ENCODE data around the gene BANF2.
"Not testable (repeated sequence)": the region's sequence is repeated elsewhere in the genome, so short reads cannot be mapped to it uniquely, and the experiment has no call there.

BANF2 gene

DNA sequence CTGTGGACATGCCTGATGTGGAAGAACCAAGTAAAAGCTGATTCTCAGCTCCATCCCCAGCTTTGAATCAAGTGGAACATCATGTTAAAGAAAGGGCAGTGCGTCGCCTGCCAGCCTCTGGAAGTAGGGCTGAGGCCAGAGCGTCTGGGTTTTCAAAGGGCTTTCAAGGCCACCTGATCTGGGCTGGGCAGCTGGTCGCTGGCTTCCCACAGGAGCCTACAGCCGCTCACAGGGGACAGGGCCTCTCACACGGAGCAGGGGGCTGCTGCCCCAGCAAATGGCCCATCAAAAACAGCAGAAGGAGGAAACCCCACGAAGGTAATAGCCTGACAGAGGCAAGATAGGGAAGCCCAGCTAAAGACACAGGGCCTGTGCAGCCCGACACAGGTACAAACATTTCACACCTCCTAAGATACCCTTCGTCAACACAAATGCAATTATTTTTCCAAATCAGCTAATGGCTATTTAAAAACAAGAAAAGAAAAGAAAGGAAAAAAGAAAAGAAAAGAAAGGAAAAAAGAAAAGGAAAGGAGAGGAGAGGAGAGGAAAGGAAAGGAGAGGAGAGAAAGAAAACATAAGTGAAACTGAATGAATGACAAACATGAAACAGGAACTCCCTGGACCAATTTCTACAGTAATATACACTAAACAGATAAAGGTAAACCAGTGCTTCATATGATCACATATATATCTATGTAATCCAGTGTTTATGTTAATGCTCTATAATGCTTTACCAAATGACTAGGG, 42.5 kb upstream of the BANF2 start:
- H3K27ac ChIP-seq (ENCODE audit: insufficient read depth, low read depth, low read length, poor library complexity, severe bottlenecking), result no peak overlapping the region

DNA sequence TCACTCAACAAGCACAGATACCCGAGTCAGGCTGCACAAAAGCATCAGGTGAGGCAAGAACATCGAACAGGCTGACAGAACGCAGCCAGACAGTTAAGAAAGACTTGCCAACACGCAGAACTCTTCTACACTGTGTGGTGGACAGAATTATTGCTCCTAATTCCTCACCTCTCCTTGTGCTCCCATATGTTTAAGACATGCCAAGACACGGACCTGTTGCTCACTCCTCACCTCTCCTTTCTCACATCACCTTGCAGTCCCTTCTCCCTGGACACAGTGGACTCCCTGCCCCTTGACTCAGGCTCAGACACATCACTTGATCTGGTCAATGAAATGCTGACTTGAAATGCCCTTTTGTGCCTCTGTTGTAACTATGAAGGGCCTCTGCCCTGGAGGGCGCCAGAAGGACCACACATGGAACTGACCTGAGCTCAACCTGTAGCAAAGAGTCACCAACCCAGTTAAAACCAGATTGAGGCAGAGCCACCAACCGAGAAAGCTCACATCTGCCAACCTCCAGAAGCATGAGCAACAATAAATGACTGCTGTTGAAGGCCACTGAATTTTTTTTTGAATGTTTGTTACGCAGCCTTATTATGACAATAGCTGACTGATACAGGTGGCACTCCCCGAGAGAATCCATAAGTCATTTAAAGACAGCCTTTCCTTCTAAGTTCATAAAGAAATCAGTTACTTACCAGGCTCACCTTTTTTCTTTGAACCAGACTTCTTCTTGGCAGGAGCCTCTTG, 41.7 kb upstream of the BANF2 start:
- Histone ChIP-seq H3K4me3 (ENCODE audit: insufficient read depth, low read depth, low read length) (no peak overlapping the region), H3K27me3 (ENCODE audit: control insufficient read depth, insufficient read depth, low read length, poor library complexity, severe bottlenecking) (no peaks in the 10 kb centered on the region), H3K36me3 (ENCODE audit: control insufficient read depth, insufficient read depth, low read length) (peaks cover 8% of the 10 kb centered on the region), H3K27ac (ENCODE audit: insufficient read depth, low read depth, low read length, poor library complexity, severe bottlenecking) (no peak overlapping the region), H3K4me1 (ENCODE audit: control insufficient read depth, insufficient read depth, low read length) (peaks cover 7% of the 10 kb centered on the region), H3K9me3 (ENCODE audit: control insufficient read depth, low read length) (no peaks in the 10 kb centered on the region)
- 94 to 97% methylated on average over 9 of the region's 9 CpGs for WGBS, 2 experiments

More for the DNA sequence above, 42.5 kb upstream of the BANF2 start:
- Histone ChIP-seq H3K27me3 (ENCODE audit: control insufficient read depth, insufficient read depth, low read length, poor library complexity, severe bottlenecking) (no peaks in the 10 kb centered on the region), H3K4me1 (ENCODE audit: control insufficient read depth, insufficient read depth, low read length) (peaks cover 6% of the 10 kb centered on the region), H3K36me3 (ENCODE audit: control insufficient read depth, insufficient read depth, low read length) (peaks cover 8% of the 10 kb centered on the region), H3K4me3 (ENCODE audit: insufficient read depth, low read depth, low read length) (no peak overlapping the region), H3K9me3 (ENCODE audit: control insufficient read depth, low read length) (no peaks in the 10 kb centered on the region)
- 72 to 74% methylated on average over 8 of the region's 9 CpGs for WGBS, 2 experiments

- H3K9me3 ChIP-seq (ENCODE audit: control insufficient read depth, low read length), result no peaks in the 10 kb centered on the region
- no peak overlapping the region for H3K27ac ChIP-seq (ENCODE audit: insufficient read depth, low read depth, low read length, poor library complexity, severe bottlenecking)
- no peaks in the 10 kb centered on the region for H3K27me3 ChIP-seq (ENCODE audit: control insufficient read depth, insufficient read depth, low read length, poor library complexity, severe bottlenecking)
- WGBS, 2 experiments, result 94 to 98% methylated on average over 2 of the region's 2 CpGs
- H3K4me1 ChIP-seq (ENCODE audit: control insufficient read depth, insufficient read depth, low read length), result peaks cover 10% of the 10 kb centered on the region
- peaks cover 8% of the 10 kb centered on the region for H3K36me3 ChIP-seq (ENCODE audit: control insufficient read depth, insufficient read depth, low read length)
- no peak overlapping the region for H3K4me3 ChIP-seq (ENCODE audit: insufficient read depth, low read depth, low read length)
Measured at GRCh38 chr20:17658648-17658993, 41.1 kb upstream of the BANF2 start.

DNA sequence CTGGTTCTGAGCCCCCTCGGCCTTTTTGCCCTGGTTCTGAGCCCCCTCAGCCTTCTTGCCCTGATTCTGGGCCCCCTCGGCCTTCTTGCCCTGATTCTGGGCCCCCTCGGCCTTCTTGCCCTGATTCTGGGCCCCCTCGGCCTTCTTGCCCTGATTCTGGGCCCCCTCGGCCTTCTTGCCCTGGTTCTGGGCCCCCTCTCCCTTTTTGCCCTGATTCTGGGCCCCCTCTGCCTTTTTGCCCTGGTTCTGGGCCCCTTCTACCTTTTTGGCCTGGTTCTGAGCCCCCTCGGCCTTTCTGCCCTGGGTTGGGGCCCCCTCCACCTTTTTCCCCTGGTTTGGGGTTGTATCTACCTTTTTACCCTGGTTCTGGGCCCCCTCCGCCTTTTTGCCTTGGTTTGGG, 40.4 kb upstream of the BANF2 start:
- H3K4me1 ChIP-seq (ENCODE audit: control insufficient read depth, insufficient read depth, low read length), result peaks cover 14% of the 10 kb centered on the region
- not testable (repeated sequence) for H3K9me3 ChIP-seq (ENCODE audit: control insufficient read depth, low read length); H3K4me3 ChIP-seq (ENCODE audit: insufficient read depth, low read depth, low read length); H3K36me3 ChIP-seq (ENCODE audit: control insufficient read depth, insufficient read depth, low read length); H3K27ac ChIP-seq (ENCODE audit: insufficient read depth, low read depth, low read length, poor library complexity, severe bottlenecking); H3K27me3 ChIP-seq (ENCODE audit: control insufficient read depth, insufficient read depth, low read length, poor library complexity, severe bottlenecking)
- 91 to 92% methylated on average over 7 of the region's 7 CpGs for WGBS, 2 experiments

- H3K27ac ChIP-seq (ENCODE audit: insufficient read depth, low read depth, low read length, poor library complexity, severe bottlenecking), result no peak overlapping the region
- H3K4me3 ChIP-seq (ENCODE audit: insufficient read depth, low read depth, low read length), result no peak overlapping the region
- peaks cover 8% of the 10 kb centered on the region for H3K36me3 ChIP-seq (ENCODE audit: control insufficient read depth, insufficient read depth, low read length)
- no peaks in the 10 kb centered on the region for H3K9me3 ChIP-seq (ENCODE audit: control insufficient read depth, low read length)
- WGBS, 2 experiments, result 97 to 99% methylated on average over 5 of the region's 5 CpGs
- H3K27me3 ChIP-seq (ENCODE audit: control insufficient read depth, insufficient read depth, low read length, poor library complexity, severe bottlenecking), result no peaks in the 10 kb centered on the region
- H3K4me1 ChIP-seq (ENCODE audit: control insufficient read depth, insufficient read depth, low read length), result peaks cover 16% of the 10 kb centered on the region
Measured at GRCh38 chr20:17659801-17660200, 40.0 kb upstream of the BANF2 start.

GRCh38 chr20:17660667-17661066, 39.1 kb upstream of the BANF2 start:
- 96 to 98% methylated on average over 6 of the region's 6 CpGs for WGBS, 2 experiments
- H3K27ac ChIP-seq (ENCODE audit: insufficient read depth, low read depth, low read length, poor library complexity, severe bottlenecking), result no peak overlapping the region
- peaks cover 8% of the 10 kb centered on the region for H3K36me3 ChIP-seq (ENCODE audit: control insufficient read depth, insufficient read depth, low read length)
- H3K27me3 ChIP-seq (ENCODE audit: control insufficient read depth, insufficient read depth, low read length, poor library complexity, severe bottlenecking), result no peaks in the 10 kb centered on the region
- no peaks in the 10 kb centered on the region for H3K9me3 ChIP-seq (ENCODE audit: control insufficient read depth, low read length)
- H3K4me3 ChIP-seq (ENCODE audit: insufficient read depth, low read depth, low read length), result no peak overlapping the region
- H3K4me1 ChIP-seq (ENCODE audit: control insufficient read depth, insufficient read depth, low read length), result peaks cover 10% of the 10 kb centered on the region

DNA sequence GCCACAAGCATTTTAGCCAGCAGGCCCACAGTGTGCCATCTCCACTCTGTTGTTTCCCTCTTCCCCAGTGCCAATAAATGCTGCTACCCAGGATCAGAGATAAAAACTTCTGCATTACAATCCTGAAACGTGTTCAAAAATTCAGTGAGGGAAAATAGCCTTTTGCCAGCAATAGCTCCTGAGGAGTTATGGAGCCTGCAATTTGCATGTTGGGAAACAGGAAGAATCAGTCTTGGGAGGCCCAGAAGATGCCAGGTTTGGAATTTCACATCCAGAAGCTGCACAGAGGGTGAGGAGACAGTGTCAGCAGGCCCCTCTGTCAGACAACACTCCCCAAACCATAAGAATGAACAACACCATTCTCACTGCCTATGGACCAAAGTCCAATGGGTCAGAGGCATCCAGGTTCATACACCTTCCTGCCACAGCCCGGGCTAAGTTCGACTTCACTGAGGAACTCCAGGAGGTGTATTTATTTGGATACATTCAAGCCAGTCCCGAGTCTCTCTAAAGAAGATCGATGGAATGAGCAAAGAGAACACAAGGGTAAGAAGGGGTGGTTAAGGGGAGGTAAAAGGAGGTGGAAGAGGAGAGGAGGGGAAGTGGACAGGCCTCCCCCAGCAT, 38.5 kb upstream of the BANF2 start:
- no peak overlapping the region for H3K27ac ChIP-seq (ENCODE audit: insufficient read depth, low read depth, low read length, poor library complexity, severe bottlenecking)
- H3K27me3 ChIP-seq (ENCODE audit: control insufficient read depth, insufficient read depth, low read length, poor library complexity, severe bottlenecking), result no peaks in the 10 kb centered on the region
- peaks cover 8% of the 10 kb centered on the region for H3K36me3 ChIP-seq (ENCODE audit: control insufficient read depth, insufficient read depth, low read length)
- 91 to 93% methylated on average over 5 of the region's 5 CpGs for WGBS, 2 experiments
- no peaks in the 10 kb centered on the region for H3K9me3 ChIP-seq (ENCODE audit: control insufficient read depth, low read length)
- peaks cover 10% of the 10 kb centered on the region for H3K4me1 ChIP-seq (ENCODE audit: control insufficient read depth, insufficient read depth, low read length)
- H3K4me3 ChIP-seq (ENCODE audit: insufficient read depth, low read depth, low read length), result no peak overlapping the region

DNA sequence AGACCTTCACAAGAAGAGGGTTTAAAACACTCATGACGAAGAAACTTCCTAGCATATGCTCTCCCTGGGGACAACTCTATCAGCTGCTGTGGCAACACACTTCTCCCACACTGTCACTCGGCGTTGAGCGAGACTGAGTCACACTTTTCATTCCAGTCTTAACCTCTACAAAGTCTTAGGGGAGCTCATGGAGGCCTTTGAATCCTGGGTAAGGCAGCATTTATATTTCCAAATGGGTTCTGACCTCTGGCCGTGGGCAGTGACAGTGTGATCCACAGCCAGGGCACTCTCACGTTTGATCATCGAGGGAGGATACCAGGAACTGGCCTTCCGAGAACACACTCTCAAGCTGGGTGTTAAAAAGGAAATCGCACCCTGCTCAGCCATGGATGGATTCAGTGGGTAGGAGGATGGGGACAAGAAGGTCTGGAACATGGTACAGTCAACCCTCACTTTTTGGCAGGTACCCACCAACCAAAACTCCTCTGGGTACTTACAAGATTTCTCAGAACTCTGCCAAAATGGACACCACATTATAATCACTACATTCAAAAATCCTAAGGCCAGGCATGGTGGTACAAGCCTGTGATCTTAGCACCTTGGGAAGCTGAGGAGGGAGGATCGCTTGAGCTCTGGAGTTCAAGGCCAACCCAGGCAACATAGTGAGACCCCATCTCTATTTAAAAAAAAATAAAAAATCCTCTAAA, 37.3 kb upstream of the BANF2 start:
- Histone ChIP-seq H3K27ac (ENCODE audit: insufficient read depth, low read depth, low read length, poor library complexity, severe bottlenecking) (no peak overlapping the region), H3K36me3 (ENCODE audit: control insufficient read depth, insufficient read depth, low read length) (peaks cover 8% of the 10 kb centered on the region), H3K4me3 (ENCODE audit: insufficient read depth, low read depth, low read length) (no peak overlapping the region), H3K4me1 (ENCODE audit: control insufficient read depth, insufficient read depth, low read length) (peaks cover 10% of the 10 kb centered on the region), H3K27me3 (ENCODE audit: control insufficient read depth, insufficient read depth, low read length, poor library complexity, severe bottlenecking) (no peaks in the 10 kb centered on the region), H3K9me3 (ENCODE audit: control insufficient read depth, low read length) (no peaks in the 10 kb centered on the region)
- WGBS, 2 experiments, result 94 to 96% methylated on average over 10 of the region's 10 CpGs

- Histone ChIP-seq H3K27me3 (ENCODE audit: control insufficient read depth, insufficient read depth, low read length, poor library complexity, severe bottlenecking) (no peaks in the 10 kb centered on the region), H3K36me3 (ENCODE audit: control insufficient read depth, insufficient read depth, low read length) (peaks cover 8% of the 10 kb centered on the region), H3K9me3 (ENCODE audit: control insufficient read depth, low read length) (no peaks in the 10 kb centered on the region), H3K27ac (ENCODE audit: insufficient read depth, low read depth, low read length, poor library complexity, severe bottlenecking) (no peak overlapping the region), H3K4me1 (ENCODE audit: control insufficient read depth, insufficient read depth, low read length) (peaks cover 10% of the 10 kb centered on the region), H3K4me3 (ENCODE audit: insufficient read depth, low read depth, low read length) (no peak overlapping the region)
- WGBS, 2 experiments, result 94 to 95% methylated on average over 13 of the region's 13 CpGs
Measured at GRCh38 chr20:17663040-17663399, 36.7 kb upstream of the BANF2 start.

GRCh38 chr20:17663486-17663885, 36.3 kb upstream of the BANF2 start:
- 58 to 69% methylated on average over 5 of the region's 5 CpGs for WGBS, 2 experiments
- Histone ChIP-seq H3K4me3 (ENCODE audit: insufficient read depth, low read depth, low read length) (no peak overlapping the region), H3K27me3 (ENCODE audit: control insufficient read depth, insufficient read depth, low read length, poor library complexity, severe bottlenecking) (no peaks in the 10 kb centered on the region), H3K9me3 (ENCODE audit: control insufficient read depth, low read length) (no peaks in the 10 kb centered on the region), H3K4me1 (ENCODE audit: control insufficient read depth, insufficient read depth, low read length) (peaks cover 10% of the 10 kb centered on the region), H3K36me3 (ENCODE audit: control insufficient read depth, insufficient read depth, low read length) (peaks cover 3% of the 10 kb centered on the region), H3K27ac (ENCODE audit: insufficient read depth, low read depth, low read length, poor library complexity, severe bottlenecking) (no peak overlapping the region)
